Endothelial cell (in vitro differentiated cells): ENCODE measurements around the gene ASGR1. TPM values are rescaled to one million over a fixed set of nuclear protein-coding genes. Genes with fewer than 3 reads are reported as not detected.

Source experiments
- DNase-seq: peaks from one replicate; pipeline ENCODE4 v3.0.0; 2021; ENCODE audit warnings: low spot score
- H3K27ac Mint-ChIP-seq: one replicate; pipeline ENCODE4 v1.8.0; 2021; ENCODE audit warnings: mixed read lengths, inconsistent platforms; ENCODE audit not compliant: unreplicated experiment
- H3K27me3 Mint-ChIP-seq: one replicate; pipeline ENCODE4 v1.8.0; 2021; ENCODE audit warnings: mild to moderate bottlenecking, moderate library complexity, mixed read lengths, inconsistent platforms; ENCODE audit not compliant: unreplicated experiment
- H3K36me3 Mint-ChIP-seq: one replicate; pipeline ENCODE4 v1.8.0; 2021; ENCODE audit warnings: mild to moderate bottlenecking, low read depth, mixed read lengths, inconsistent platforms; ENCODE audit not compliant: unreplicated experiment
- H3K4me1 Mint-ChIP-seq: one replicate; pipeline ENCODE4 v1.8.0; 2021; ENCODE audit warnings: mild to moderate bottlenecking, mixed read lengths, inconsistent platforms; ENCODE audit not compliant: unreplicated experiment
- H3K4me3 Mint-ChIP-seq: one replicate; pipeline ENCODE4 v1.8.0; 2021; ENCODE audit warnings: mild to moderate bottlenecking, mixed read lengths, inconsistent platforms; ENCODE audit not compliant: unreplicated experiment
- H3K9me3 Mint-ChIP-seq: one replicate; pipeline ENCODE4 v1.8.0; 2021; ENCODE audit warnings: mixed read lengths, inconsistent platforms; ENCODE audit not compliant: unreplicated experiment
- microRNA-seq: library from miRNA; unstranded; fragments of <30 nt; microRNA quantifications from one replicate; pipeline ENCODE4, GENCODE V29; 2020; ENCODE audit not compliant: unreplicated experiment
- total RNA-seq: library from RNA; stranded (reverse); fragmentation: NEBNext Ultra II Directional; extraction: Animal tissue kit (Norgen Biotek cat#: 25700); gene quantifications from one replicate; pipeline ENCODE4 v1.2.1, GENCODE V29; 2021; ENCODE audit not compliant: unreplicated experiment
- TF ChIP-seq, protein P1 (sequence below): fragments of 200-600 bp; sonication (generic); IDR thresholded peaks from one replicate; pipeline ENCODE4 v1.5.0; 2021; ENCODE audit warnings: antibody characterized with exemption; ENCODE audit not compliant: unreplicated experiment

Gene ASGR1
- total RNA-seq, 1 donor from 2014 or later = 23.9 TPM

DNA sequence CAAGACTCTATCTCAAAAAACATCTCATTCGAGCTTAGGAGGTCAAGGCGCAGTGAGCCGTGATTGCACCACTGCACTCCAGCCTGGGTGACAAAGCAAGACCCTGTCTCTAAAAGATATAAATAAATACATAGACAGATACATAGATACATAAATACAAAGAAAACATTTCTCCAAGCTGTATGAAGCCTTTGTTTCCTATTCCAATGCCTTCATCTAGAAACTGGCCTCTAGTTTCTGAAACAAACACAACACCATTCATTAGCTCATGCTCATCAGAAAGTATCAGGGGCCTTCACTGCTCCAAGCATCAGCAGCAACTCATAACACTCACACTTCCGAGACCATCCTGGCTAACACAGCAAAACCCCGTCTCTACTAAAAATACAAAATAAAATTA, 54.2 kb downstream of the ASGR1 start:
- peaks cover 19% of the 10 kb centered on the region for H3K4me1 Mint-ChIP-seq
- no peaks in the 10 kb centered on the region for H3K9me3 Mint-ChIP-seq
- no peak overlapping the region for H3K27ac Mint-ChIP-seq
- no peaks in the 10 kb centered on the region for H3K27me3 Mint-ChIP-seq
- DNase-seq = no peak
- TF ChIP-seq, protein P1, sequence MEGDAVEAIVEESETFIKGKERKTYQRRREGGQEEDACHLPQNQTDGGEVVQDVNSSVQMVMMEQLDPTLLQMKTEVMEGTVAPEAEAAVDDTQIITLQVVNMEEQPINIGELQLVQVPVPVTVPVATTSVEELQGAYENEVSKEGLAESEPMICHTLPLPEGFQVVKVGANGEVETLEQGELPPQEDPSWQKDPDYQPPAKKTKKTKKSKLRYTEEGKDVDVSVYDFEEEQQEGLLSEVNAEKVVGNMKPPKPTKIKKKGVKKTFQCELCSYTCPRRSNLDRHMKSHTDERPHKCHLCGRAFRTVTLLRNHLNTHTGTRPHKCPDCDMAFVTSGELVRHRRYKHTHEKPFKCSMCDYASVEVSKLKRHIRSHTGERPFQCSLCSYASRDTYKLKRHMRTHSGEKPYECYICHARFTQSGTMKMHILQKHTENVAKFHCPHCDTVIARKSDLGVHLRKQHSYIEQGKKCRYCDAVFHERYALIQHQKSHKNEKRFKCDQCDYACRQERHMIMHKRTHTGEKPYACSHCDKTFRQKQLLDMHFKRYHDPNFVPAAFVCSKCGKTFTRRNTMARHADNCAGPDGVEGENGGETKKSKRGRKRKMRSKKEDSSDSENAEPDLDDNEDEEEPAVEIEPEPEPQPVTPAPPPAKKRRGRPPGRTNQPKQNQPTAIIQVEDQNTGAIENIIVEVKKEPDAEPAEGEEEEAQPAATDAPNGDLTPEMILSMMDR = no peak
- no peak overlapping the region for H3K4me3 Mint-ChIP-seq
- no peaks in the 10 kb centered on the region for H3K36me3 Mint-ChIP-seq

- Mint-ChIP-seq H3K4me1 (peaks cover 13% of the 10 kb centered on the region), H3K36me3 (no peaks in the 10 kb centered on the region), H3K27ac (no peak overlapping the region), H3K27me3 (peaks cover 2% of the 10 kb centered on the region), H3K4me3 (no peak overlapping the region), H3K9me3 (no peaks in the 10 kb centered on the region)
- no peak for DNase-seq
- TF ChIP-seq, protein P1 = no peak
Observed at GRCh38 chr17:7123844-7124243, 55.3 kb downstream of the ASGR1 start.

Small RNA genes lying within 50 kb of the gene (microRNA-seq; reads per million reads assigned to microRNA genes)
- 1,956 reads per million, percentile 95 among the genes with 10 or more reads in this experiment for gene MIR324

Other genes starting within 250 kb of the ASGR1 start
- not detected for gene ALOX12, start 183.3 kb downstream of the ASGR1 start, total RNA-seq
- gene RNASEK, start 166.7 kb downstream of the ASGR1 start, total RNA-seq = 249 TPM
- gene BCL6B, start 156.3 kb downstream of the ASGR1 start, total RNA-seq = 271 TPM
- 25.8 TPM for gene SLC16A13, start 143.4 kb downstream of the ASGR1 start, total RNA-seq
- gene SLC16A11, start 135.3 kb downstream of the ASGR1 start, total RNA-seq = 0.33 TPM
- gene CLEC10A, start 99.1 kb downstream of the ASGR1 start, total RNA-seq = 30.4 TPM
- gene ASGR2, start 64.5 kb downstream of the ASGR1 start, total RNA-seq = 0.41 TPM
- gene DLG4, start 40.5 kb upstream of the ASGR1 start, total RNA-seq = 44.3 TPM
- gene ACADVL, start 40.6 kb upstream of the ASGR1 start, total RNA-seq = 281 TPM
- gene DVL2, start 55.1 kb upstream of the ASGR1 start, total RNA-seq = 58.2 TPM
- gene PHF23, start 60.1 kb upstream of the ASGR1 start, total RNA-seq = 80.9 TPM
- 418 TPM for gene GABARAP, start 63.1 kb upstream of the ASGR1 start, total RNA-seq
- gene CTDNEP1, start 72.4 kb upstream of the ASGR1 start, total RNA-seq = 148 TPM
- gene ELP5, start 72.8 kb upstream of the ASGR1 start, total RNA-seq = 36.9 TPM
- 65.7 TPM for gene CLDN7, start 83.1 kb upstream of the ASGR1 start, total RNA-seq
- gene SLC2A4, start 102.3 kb upstream of the ASGR1 start, total RNA-seq = 2.2 TPM
- gene YBX2, start 115.3 kb upstream of the ASGR1 start, total RNA-seq = 14.6 TPM
- gene EIF5A, start 128.3 kb upstream of the ASGR1 start, total RNA-seq = 362 TPM
- gene GPS2, start 136.0 kb upstream of the ASGR1 start, total RNA-seq = 56.8 TPM
- gene NEURL4, start 150.0 kb upstream of the ASGR1 start, total RNA-seq = 55.7 TPM
- 5.5 TPM for gene ACAP1, start 157.2 kb upstream of the ASGR1 start, total RNA-seq
- 4.8 TPM for gene KCTD11, start 172.8 kb upstream of the ASGR1 start, total RNA-seq
- not detected for gene TMEM95, start 175.8 kb upstream of the ASGR1 start, total RNA-seq
- 1.7 TPM for gene TNK1, start 201.7 kb upstream of the ASGR1 start, total RNA-seq
- gene PLSCR3, start 215.2 kb upstream of the ASGR1 start, total RNA-seq = 74.2 TPM
- 94.7 TPM for gene TMEM256, start 224.7 kb upstream of the ASGR1 start, total RNA-seq
- gene NLGN2, start 228.5 kb upstream of the ASGR1 start, total RNA-seq = 54.8 TPM
- gene SPEM1, start 241.0 kb upstream of the ASGR1 start, total RNA-seq = 0.38 TPM
- gene SPEM2, start 246.2 kb upstream of the ASGR1 start, total RNA-seq = 0.15 TPM
- not detected for gene SPEM3, start 249.5 kb upstream of the ASGR1 start, total RNA-seq